OCI-LY7 (cell line): Measurements from ENCODE around the gene LCP2. TPM values are rescaled to one million over a fixed set of nuclear protein-coding genes. Genes with fewer than 3 reads are reported as not detected.

Source experiments
- BruUV-seq: library from RNA; stranded (reverse); fragments of 400-500 nt; replicated peaks from 2 replicates; lab custom pipeline; 2021; lab: Mats Ljungman, UMichigan
- CTCF ChIA-PET: fragments of 300-600 bp; sonication (Branson Sonifier 250); formaldehyde crosslinking; loops from one replicate; lab custom pipeline; 2022; ENCODE audit warnings: antibody characterized with exemption; ENCODE audit not compliant: unreplicated experiment; lab: Charles Lee
- POLR2A ChIA-PET: fragments of 300-600 bp; sonication (Branson Sonifier 250); formaldehyde crosslinking; loops from one replicate; lab custom pipeline; 2022; ENCODE audit warnings: antibody characterized with exemption; lab: Charles Lee
- DNase-seq: peaks from one replicate; pipeline ENCODE4 v3.0.0-alpha.2; 2015; ENCODE audit warnings: low spot score
- H2AFZ ChIP-seq: fragments of 200-600 bp; sonication (generic), shearing (Covaris generic); 2 replicates; pipeline ENCODE4 v1.6.1; 2014; ENCODE audit warnings: mild to moderate bottlenecking, antibody characterized with exemption, low read length, moderate library complexity
- H3K27ac ChIP-seq: fragments of 200-600 bp; sonication (generic); 2 replicates; pipeline ENCODE4 v1.5.1; 2014; ENCODE audit warnings: mixed run types, low read depth, mild to moderate bottlenecking, moderate library complexity, low read length, inconsistent platforms; ENCODE audit not compliant: poor library complexity, severe bottlenecking
- H3K36me3 ChIP-seq: fragments of 200-600 bp; sonication (generic); 2 replicates; pipeline ENCODE4 v1.6.1; 2014; ENCODE audit warnings: mild to moderate bottlenecking, antibody characterized with exemption, low read length, moderate library complexity, mixed read lengths; ENCODE audit not compliant: insufficient read depth
- H3K4me1 ChIP-seq: fragments of 200-600 bp; sonication (generic); 2 replicates; pipeline ENCODE4 v1.5.1; 2014; ENCODE audit warnings: mild to moderate bottlenecking, low read length; ENCODE audit not compliant: insufficient read depth, poor library complexity, severe bottlenecking
- H3K4me2 ChIP-seq: fragments of 200-600 bp; sonication (generic); 2 replicates; pipeline ENCODE4 v1.6.1; 2014; ENCODE audit warnings: mild to moderate bottlenecking, low read length
- H3K4me3 ChIP-seq: fragments of 200-600 bp; sonication (generic); 2 replicates; pipeline ENCODE4 v1.5.1; 2014; ENCODE audit warnings: mild to moderate bottlenecking, low read depth, low read length; ENCODE audit not compliant: poor library complexity, severe bottlenecking
- H3K79me2 ChIP-seq: fragments of 200-600 bp; sonication (generic); 2 replicates; pipeline ENCODE4 v1.6.1; 2016; ENCODE audit warnings: low read depth, mild to moderate bottlenecking, low read length, moderate library complexity, mixed read lengths; ENCODE audit not compliant: insufficient read depth
- H3K9me2 ChIP-seq: fragments of 200-600 bp; sonication (generic); 2 replicates; pipeline ENCODE4 v1.6.1; 2016; ENCODE audit warnings: mild to moderate bottlenecking, low read length, mixed read lengths; ENCODE audit not compliant: insufficient read depth
- H3K9me3 ChIP-seq: fragments of 200-600 bp; sonication (generic); 2 replicates; pipeline ENCODE4 v1.6.1; 2014; ENCODE audit warnings: mild to moderate bottlenecking, mixed run types, low read length, mixed read lengths
- H4K20me1 ChIP-seq: fragments of 200-600 bp; sonication (generic); 2 replicates; pipeline ENCODE4 v1.6.1; 2014; ENCODE audit warnings: mild to moderate bottlenecking, antibody characterized with exemption, low read length, moderate library complexity, mixed read lengths; ENCODE audit not compliant: insufficient read depth
- CTCF ChIP-seq: fragments of 200-600 bp; sonication (generic); conservative IDR thresholded peaks from 2 replicates; pipeline ENCODE4 v1.5.1; 2014; ENCODE audit warnings: mild to moderate bottlenecking, antibody characterized with exemption, low read length, moderate library complexity, mixed read lengths
- EZH2phosphoT487 ChIP-seq: fragments of 200-600 bp; sonication (generic); IDR thresholded peaks from 2 replicates; pipeline ENCODE4 v1.6.1; 2018; ENCODE audit warnings: low read depth, borderline replicate concordance, mild to moderate bottlenecking, mixed run types, antibody characterized with exemption, low read length, moderate library complexity, mixed read lengths
- intact Hi-C: fragments of 100-400 bp; cut with micrococcal nuclease; formaldehyde crosslinking; loops from one replicate; pipeline ENCODE4 v1.10.0; 2022; ENCODE audit not compliant: unreplicated experiment
- total RNA-seq, 2 experiments: library from RNA; depleted of rRNA in 1 of 2; stranded (reverse); fragments of >200 nt in 1 of 2; shearing (Covaris generic) in 1 of 2; gene quantifications; 2 replicates each; pipeline ENCODE4 v1.2.3, GENCODE V29; 2014 to 2022

LCP2 gene
- total RNA-seq, 2 experiments from 2014 or later, result 2.6 TPM; not detected in 1

- Histone ChIP-seq H3K27ac (no peak overlapping the region), H3K9me2 (no peaks in the 10 kb centered on the region), H3K4me2 (no peak overlapping the region), H3K36me3 (no peaks in the 10 kb centered on the region), H3K79me2 (no peaks in the 10 kb centered on the region), H4K20me1 (no peaks in the 10 kb centered on the region), H3K4me1 (peaks cover 20% of the 10 kb centered on the region), H2AFZ (no peak overlapping the region), H3K4me3 (no peak overlapping the region), H3K9me3 (no peaks in the 10 kb centered on the region)
- BruUV-seq, result no TSS peak
- POLR2A ChIA-PET, result no interaction called here
- intact Hi-C loops, result no loop called here
- DNase-seq, result no peak
- TF ChIP-seq EZH2phosphoT487 (no peak), CTCF (no peak)
- CTCF ChIA-PET, result no interaction called here
Measured at GRCh38 chr5:170308686-170309085, 11.1 kb upstream of the LCP2 start.

GRCh38 chr5:170307575-170308465 is 10.2 kb upstream of the LCP2 start:
- no peak for TF ChIP-seq CTCF
- no peak for TF ChIP-seq EZH2phosphoT487

DNA sequence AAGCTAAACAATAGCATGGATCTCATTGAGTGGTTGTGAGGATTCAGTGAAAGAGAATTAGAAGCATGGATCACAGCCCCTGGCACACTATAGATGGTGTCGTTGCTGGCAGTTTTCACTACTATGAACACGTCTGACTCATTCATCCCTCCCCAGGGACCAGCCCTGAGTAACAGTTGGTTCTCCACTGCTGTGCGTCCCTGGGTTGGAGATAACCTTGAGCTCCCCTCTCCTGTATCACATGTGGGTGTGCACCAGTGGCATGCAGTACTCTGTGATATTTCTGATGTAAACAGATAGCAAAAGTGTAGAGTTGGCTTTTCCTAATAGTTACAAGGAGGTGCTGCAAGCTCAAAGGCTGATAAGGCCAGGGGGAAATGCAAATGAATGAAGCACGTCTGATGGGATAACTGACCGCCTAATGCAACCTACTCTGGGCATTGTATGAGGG is 8.8 kb upstream of the LCP2 start:
- H4K20me1 ChIP-seq, result no peaks in the 10 kb centered on the region
- CTCF ChIA-PET, result no interaction called here
- no peaks in the 10 kb centered on the region for H3K9me2 ChIP-seq
- no TSS peak for BruUV-seq
- no peak overlapping the region for H3K4me2 ChIP-seq
- H2AFZ ChIP-seq, result peak overlapping the region; percentile 27; the same call in 1 of the 2 replicates
- intact Hi-C loops, result no loop called here
- no peak overlapping the region for H3K27ac ChIP-seq
- no peaks in the 10 kb centered on the region for H3K36me3 ChIP-seq
- no peak for TF ChIP-seq EZH2phosphoT487
- TF ChIP-seq CTCF, result no peak
- H3K4me3 ChIP-seq, result no peak overlapping the region
- POLR2A ChIA-PET, result no interaction called here
- H3K4me1 ChIP-seq, result peaks cover 36% of the 10 kb centered on the region
- no peaks in the 10 kb centered on the region for H3K9me3 ChIP-seq
- no peaks in the 10 kb centered on the region for H3K79me2 ChIP-seq
- no peak for DNase-seq

More at GRCh38 chr5:170307575-170308465, 10.2 kb upstream of the LCP2 start:
- BruUV-seq, result no TSS peak
- H3K4me1 ChIP-seq, result peaks cover 27% of the 10 kb centered on the region
- H2AFZ ChIP-seq, result no peak overlapping the region
- no peaks in the 10 kb centered on the region for H3K79me2 ChIP-seq
- H3K4me2 ChIP-seq, result no peak overlapping the region
- DNase-seq, result no peak
- ChIA-PET CTCF (no interaction called here), POLR2A (interaction anchor here (0.8 kb wide), 1 partner anchor 23 kb away, joined by 4 read pairs; no protein-coding TSS in a partner anchor)
- no peak overlapping the region for H3K4me3 ChIP-seq
- intact Hi-C loops, result no loop called here
- no peaks in the 10 kb centered on the region for H3K9me2 ChIP-seq
- H3K27ac ChIP-seq, result no peak overlapping the region
- no peaks in the 10 kb centered on the region for H3K9me3 ChIP-seq
- H3K36me3 ChIP-seq, result no peaks in the 10 kb centered on the region
- H4K20me1 ChIP-seq, result no peaks in the 10 kb centered on the region
